Testis (tissue), 2 donors: ENCODE measurements around the gene ZNF616.

ENCODE experiments used
- POLR2A ChIP-seq: fragments of 450-650 bp; IDR thresholded peaks from one replicate; pipeline ENCODE4 v1.6.1; 2017; ENCODE audit warnings: antibody characterized with exemption, mild to moderate bottlenecking, moderate library complexity
- TF ChIP-seq, protein P1 (sequence below), 3 experiments: fragments of 450-650 bp in 2 of 3; fragments of 200-600 bp in 1 of 3; sonication (generic) in 1 of 3; IDR thresholded peaks; one replicate each; pipeline ENCODE4 v1.5.1; 2016 to 2019; ENCODE audit warnings: antibody characterized with exemption in 3 of 3, mild to moderate bottlenecking in 2 of 3, moderate library complexity in 1 of 3

DNA sequence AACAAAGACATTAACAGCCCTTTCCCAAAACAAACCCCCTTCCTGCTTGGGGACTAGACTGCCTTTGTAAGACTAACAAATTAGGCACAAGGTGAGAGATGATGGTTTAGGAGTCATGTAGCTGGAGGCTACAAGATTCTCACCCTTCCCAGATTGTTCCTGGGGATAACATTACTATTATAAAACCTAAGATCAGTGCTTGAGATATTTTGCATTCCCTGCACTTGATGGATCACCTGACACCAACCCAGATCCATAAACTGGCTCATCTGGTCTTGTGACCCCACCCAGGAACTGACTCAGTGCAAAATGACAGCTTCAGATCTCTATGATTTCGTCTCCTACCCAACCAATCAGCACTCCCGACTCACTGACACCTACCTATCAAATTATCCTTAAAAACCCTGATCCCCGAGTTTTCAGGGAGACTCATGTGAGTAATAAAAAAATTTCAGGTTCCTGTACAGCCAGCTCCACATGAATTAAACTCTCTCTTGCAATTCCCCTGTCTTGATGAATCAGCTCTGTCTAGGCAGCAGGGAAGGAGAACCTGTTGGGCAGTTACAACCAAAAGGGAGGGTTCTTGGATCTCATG is 2.4 kb upstream of the ZNF616 start:
- no peak for TF ChIP-seq POLR2A
- TF ChIP-seq, protein P1, sequence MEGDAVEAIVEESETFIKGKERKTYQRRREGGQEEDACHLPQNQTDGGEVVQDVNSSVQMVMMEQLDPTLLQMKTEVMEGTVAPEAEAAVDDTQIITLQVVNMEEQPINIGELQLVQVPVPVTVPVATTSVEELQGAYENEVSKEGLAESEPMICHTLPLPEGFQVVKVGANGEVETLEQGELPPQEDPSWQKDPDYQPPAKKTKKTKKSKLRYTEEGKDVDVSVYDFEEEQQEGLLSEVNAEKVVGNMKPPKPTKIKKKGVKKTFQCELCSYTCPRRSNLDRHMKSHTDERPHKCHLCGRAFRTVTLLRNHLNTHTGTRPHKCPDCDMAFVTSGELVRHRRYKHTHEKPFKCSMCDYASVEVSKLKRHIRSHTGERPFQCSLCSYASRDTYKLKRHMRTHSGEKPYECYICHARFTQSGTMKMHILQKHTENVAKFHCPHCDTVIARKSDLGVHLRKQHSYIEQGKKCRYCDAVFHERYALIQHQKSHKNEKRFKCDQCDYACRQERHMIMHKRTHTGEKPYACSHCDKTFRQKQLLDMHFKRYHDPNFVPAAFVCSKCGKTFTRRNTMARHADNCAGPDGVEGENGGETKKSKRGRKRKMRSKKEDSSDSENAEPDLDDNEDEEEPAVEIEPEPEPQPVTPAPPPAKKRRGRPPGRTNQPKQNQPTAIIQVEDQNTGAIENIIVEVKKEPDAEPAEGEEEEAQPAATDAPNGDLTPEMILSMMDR (IDR thresholded peaks at IDR 0.05) = no peak
